ENCODE measurements around the gene CHRNG.

The CHRNG gene

DNA sequence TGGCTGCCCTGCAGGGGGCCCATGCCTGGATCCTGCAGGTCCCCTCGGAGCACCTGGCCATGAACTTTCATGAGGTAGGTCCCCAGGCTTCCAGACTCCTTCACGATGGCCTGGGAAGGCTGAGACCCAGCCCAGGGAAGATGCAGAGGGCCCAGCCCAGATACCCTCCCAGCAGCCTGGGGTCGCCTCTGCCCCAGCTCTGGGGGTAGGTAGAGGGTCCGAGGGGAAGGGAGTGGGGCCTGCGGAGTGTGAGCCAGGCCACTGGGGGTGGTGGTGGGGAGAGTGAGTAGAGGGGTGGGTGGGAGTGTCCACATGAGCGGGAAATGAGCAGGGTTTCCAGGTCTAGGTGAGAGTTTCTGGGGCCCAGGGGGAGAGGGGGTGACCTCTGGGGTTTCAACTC is 14.7 kb upstream of the CHRNG start:
- Histone ChIP-seq H3K27me3 (ENCODE audit: insufficient read depth, low read length, poor library complexity) (no peaks in the 10 kb centered on the region), H4K20me1 (ENCODE audit: insufficient read depth, low read length) (no peaks in the 10 kb centered on the region), H3K9ac (ENCODE audit: low read depth, low read length) (no peak overlapping the region), H2AFZ (ENCODE audit: low read depth, low read length) (no peak overlapping the region), H3K4me2 (ENCODE audit: insufficient read depth, low read length) (no peak overlapping the region), H3K4me3 (ENCODE audit: low read depth in 1 of 2, low read length in 2 of 2) (no peak overlapping the region), H3K9me3 (ENCODE audit: insufficient read depth, low read length, severe bottlenecking) (no peaks in the 10 kb centered on the region), H3K79me2 (ENCODE audit: insufficient read depth, low read length) (no peaks in the 10 kb centered on the region), H3K27ac (ENCODE audit: low read length) (no peak overlapping the region), H3K4me1 (ENCODE audit: insufficient read depth, low read length) (peaks cover 5% of the 10 kb centered on the region), H3K36me3 (ENCODE audit: insufficient read depth, low read length) (no peaks in the 10 kb centered on the region)
- no peak for TF ChIP-seq EZH2 (IDR thresholded peaks at IDR 0.05; ENCODE audit: borderline replicate concordance, low read depth, low read length, severe bottlenecking)
- TF ChIP-seq, protein P1, sequence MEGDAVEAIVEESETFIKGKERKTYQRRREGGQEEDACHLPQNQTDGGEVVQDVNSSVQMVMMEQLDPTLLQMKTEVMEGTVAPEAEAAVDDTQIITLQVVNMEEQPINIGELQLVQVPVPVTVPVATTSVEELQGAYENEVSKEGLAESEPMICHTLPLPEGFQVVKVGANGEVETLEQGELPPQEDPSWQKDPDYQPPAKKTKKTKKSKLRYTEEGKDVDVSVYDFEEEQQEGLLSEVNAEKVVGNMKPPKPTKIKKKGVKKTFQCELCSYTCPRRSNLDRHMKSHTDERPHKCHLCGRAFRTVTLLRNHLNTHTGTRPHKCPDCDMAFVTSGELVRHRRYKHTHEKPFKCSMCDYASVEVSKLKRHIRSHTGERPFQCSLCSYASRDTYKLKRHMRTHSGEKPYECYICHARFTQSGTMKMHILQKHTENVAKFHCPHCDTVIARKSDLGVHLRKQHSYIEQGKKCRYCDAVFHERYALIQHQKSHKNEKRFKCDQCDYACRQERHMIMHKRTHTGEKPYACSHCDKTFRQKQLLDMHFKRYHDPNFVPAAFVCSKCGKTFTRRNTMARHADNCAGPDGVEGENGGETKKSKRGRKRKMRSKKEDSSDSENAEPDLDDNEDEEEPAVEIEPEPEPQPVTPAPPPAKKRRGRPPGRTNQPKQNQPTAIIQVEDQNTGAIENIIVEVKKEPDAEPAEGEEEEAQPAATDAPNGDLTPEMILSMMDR (IDR thresholded peaks at IDR 0.05; ENCODE audit: borderline replicate concordance, extremely low read depth, low read length, poor library complexity, severe bottlenecking) = no peak
- ATAC-seq (ENCODE audit: insufficient read depth, low read depth) = no peak
- no peak for DNase-seq

- Histone ChIP-seq H3K27me3 (ENCODE audit: insufficient read depth, low read length, poor library complexity) (no peaks in the 10 kb centered on the region), H3K4me2 (ENCODE audit: insufficient read depth, low read length) (no peak overlapping the region), H4K20me1 (ENCODE audit: insufficient read depth, low read length) (no peaks in the 10 kb centered on the region), H3K4me3 (ENCODE audit: low read depth in 1 of 2, low read length in 2 of 2) (no peak overlapping the region), H3K9ac (ENCODE audit: low read depth, low read length) (no peak overlapping the region), H3K36me3 (ENCODE audit: insufficient read depth, low read length) (no peaks in the 10 kb centered on the region), H3K4me1 (ENCODE audit: insufficient read depth, low read length) (peaks cover 5% of the 10 kb centered on the region), H3K27ac (ENCODE audit: low read length) (no peak overlapping the region), H2AFZ (ENCODE audit: low read depth, low read length) (no peak overlapping the region), H3K79me2 (ENCODE audit: insufficient read depth, low read length) (no peaks in the 10 kb centered on the region), H3K9me3 (ENCODE audit: insufficient read depth, low read length, severe bottlenecking) (no peaks in the 10 kb centered on the region)
- no peak for TF ChIP-seq EZH2 (IDR thresholded peaks at IDR 0.05; ENCODE audit: borderline replicate concordance, low read depth, low read length, severe bottlenecking)
- TF ChIP-seq, protein P1 (IDR thresholded peaks at IDR 0.05; ENCODE audit: borderline replicate concordance, extremely low read depth, low read length, poor library complexity, severe bottlenecking) = no peak
- ATAC-seq (ENCODE audit: insufficient read depth, low read depth) (no peak), DNase-seq (no peak)
These were observed 14.3 kb upstream of the CHRNG start for GRCh38 chr2:232525199-232525598.

GRCh38 chr2:232525791-232526371 is 13.6 kb upstream of the CHRNG start, which contains the start of gene CHRND:
CHRND (plus strand) TSS chr2:232526160; CDS start chr2:232526216, 56 bp downstream.
- no peak for TF ChIP-seq EZH2 (IDR thresholded peaks at IDR 0.05; ENCODE audit: borderline replicate concordance, low read depth, low read length, severe bottlenecking)
- TF ChIP-seq, protein P1 (IDR thresholded peaks at IDR 0.05; ENCODE audit: borderline replicate concordance, extremely low read depth, low read length, poor library complexity, severe bottlenecking) = no peak
- no peak within 1 kb of the TSS for H3K4me3 ChIP-seq (ENCODE audit: low read depth in 1 of 2, low read length in 2 of 2)
- DNase-seq = no peak

More at GRCh38 chr2:232525791-232526371, 13.6 kb upstream of the CHRNG start, which contains the start of gene CHRND:
- peaks cover 5% of the 10 kb centered on the region for H3K4me1 ChIP-seq (ENCODE audit: insufficient read depth, low read length)
- no peaks in the 10 kb centered on the region for H3K27me3 ChIP-seq (ENCODE audit: insufficient read depth, low read length, poor library complexity)
- H4K20me1 ChIP-seq (ENCODE audit: insufficient read depth, low read length) = no peaks in the 10 kb centered on the region
- H3K9me3 ChIP-seq (ENCODE audit: insufficient read depth, low read length, severe bottlenecking) = no peaks in the 10 kb centered on the region
- H3K27ac ChIP-seq (ENCODE audit: low read length) = no peak within 1 kb of the TSS
- H2AFZ ChIP-seq (ENCODE audit: low read depth, low read length) = no peak within 1 kb of the TSS
- no peaks in the 10 kb centered on the region for H3K79me2 ChIP-seq (ENCODE audit: insufficient read depth, low read length)
- ATAC-seq (ENCODE audit: insufficient read depth, low read depth) = no peak
- no peaks in the 10 kb centered on the region for H3K36me3 ChIP-seq (ENCODE audit: insufficient read depth, low read length)
- no peak within 1 kb of the TSS for H3K4me2 ChIP-seq (ENCODE audit: insufficient read depth, low read length)
- no peak within 1 kb of the TSS for H3K9ac ChIP-seq (ENCODE audit: low read depth, low read length)
